Stimulated activated CD4-positive, alpha-beta T cell treated with anti-CD3 and anti-CD28 coated beads, Interleukin-4, amount 100 ng/mL, for 24 hours (primary cell): ENCODE data around the gene MLC1.

ENCODE experiments used
- DNase-seq: peaks from one replicate; pipeline ENCODE4 v3.0.0-alpha.2; 2020

The MLC1 gene

GRCh38 chr22:50085211-50085972, at the start of gene MLC1:
Gene MLC1 (minus strand): TSS chr22:50085426. CDS start chr22:50084902, 524 bp downstream.
- no peak for DNase-seq

GRCh38 chr22:50134481-50134880, 49.3 kb upstream of the MLC1 start:
- DNase-seq, result no peak

- no peak for DNase-seq
These were observed 46.7 kb upstream of the MLC1 start for GRCh38 chr22:50131894-50132293.

GRCh38 chr22:50129121-50129736, 44.0 kb upstream of the MLC1 start:
- no peak for DNase-seq

- DNase-seq, result no peak
These were observed 39.8 kb upstream of the MLC1 start for GRCh38 chr22:50125029-50125428.

GRCh38 chr22:50123119-50123518, 37.9 kb upstream of the MLC1 start:
- DNase-seq, result no peak

- no peak for DNase-seq
These were observed 36.0 kb upstream of the MLC1 start for GRCh38 chr22:50121202-50121740.

GRCh38 chr22:50119768-50120251, 34.6 kb upstream of the MLC1 start:
- no peak for DNase-seq

- DNase-seq, result no peak
These were observed 34.0 kb upstream of the MLC1 start for GRCh38 chr22:50119169-50119767.

GRCh38 chr22:50118557-50119168, 33.4 kb upstream of the MLC1 start:
- no peak for DNase-seq

GRCh38 chr22:50118129-50118528, 32.9 kb upstream of the MLC1 start:
- DNase-seq, result no peak

- no peak for DNase-seq
These were observed 32.0 kb upstream of the MLC1 start for GRCh38 chr22:50117168-50117762.

- DNase-seq, result no peak
These were observed 30.5 kb upstream of the MLC1 start for GRCh38 chr22:50115693-50116092.

- DNase-seq, result no peak
These were observed 29.2 kb upstream of the MLC1 start for GRCh38 chr22:50114221-50115021.

- no peak for DNase-seq
These were observed 27.2 kb upstream of the MLC1 start for GRCh38 chr22:50112151-50113118.

- DNase-seq, result no peak
These were observed 25.8 kb upstream of the MLC1 start for GRCh38 chr22:50111056-50111455.

- DNase-seq, result no peak
These were observed 22.3 kb upstream of the MLC1 start for GRCh38 chr22:50107529-50107928.

GRCh38 chr22:50105208-50106100, 20.2 kb upstream of the MLC1 start:
- DNase-seq, result no peak

GRCh38 chr22:50104141-50104544, 18.9 kb upstream of the MLC1 start:
- no peak for DNase-seq

GRCh38 chr22:50102946-50103345, 17.7 kb upstream of the MLC1 start:
- DNase-seq, result no peak
